ENCODE results near the gene MTG2.

GRCh38 chr20:62205618-62206387 lies 23.0 kb downstream of the MTG2 start:
- TF ChIP-seq EP300 (IDR thresholded peaks at IDR 0.05) (no peak), CTCF (IDR thresholded peaks at IDR 0.05) (no peak)
